ENCODE data around the gene NLN. TPM values are rescaled to one million over a fixed set of nuclear protein-coding genes. Genes with fewer than 3 reads are reported as not detected.

The NLN gene
- total and polyA plus RNA-seq, 2 of the 4 experiments (the other 2 are of a cell fraction) = 19.1 to 37.1 TPM

DNA sequence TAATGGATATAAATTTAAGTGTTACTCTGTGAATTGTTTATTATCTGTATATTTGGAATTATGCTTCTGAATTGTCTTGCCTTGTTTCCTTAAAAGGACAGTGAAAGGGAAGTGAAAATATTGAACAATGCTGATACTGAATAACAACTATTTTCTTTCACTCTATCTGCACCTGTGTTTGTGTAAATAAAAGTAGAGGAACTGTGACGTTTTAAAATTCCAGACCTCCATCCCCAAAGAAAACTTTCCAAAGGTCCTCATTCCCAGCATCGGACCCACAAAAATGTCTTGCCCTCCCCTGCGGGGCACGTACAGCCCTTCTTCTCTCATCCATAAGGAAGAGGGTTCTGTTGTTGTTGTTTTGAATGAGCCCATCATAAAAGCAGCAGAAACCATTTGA, 100.0 kb downstream of the NLN start:
- no peak overlapping the region for H3K18ac ChIP-seq (ENCODE audit: low read depth, low read length)
- dilution Hi-C loops (cut with HindIII; ENCODE audit: low sequenced_read_pairs, unreplicated experiment) (no loop called here), in situ Hi-C loops (cut with MboI; ENCODE audit: low sequenced_read_pairs) (no loop called here), intact Hi-C loops (cut with micrococcal nuclease) (no loop called here)
- no peak overlapping the region for H3K4me2 ChIP-seq (ENCODE audit: low read depth, low read length)
- H4K5ac ChIP-seq (ENCODE audit: low read depth, low read length) = no peak overlapping the region
- no peak overlapping the region for H2AK5ac ChIP-seq (ENCODE audit: low read depth, low read length)
- no peak for ATAC-seq (ENCODE audit: low read depth)
- no CpG with 5 or more reads among the region's 4 CpGs for WGBS, 2 experiments (ENCODE audit: extremely low coverage in 2 of 2, insufficient read length in 1 of 2)
- no peak overlapping the region for H2AFZ ChIP-seq (replicated peaks; ENCODE audit: low read length, poor library complexity)
- 0 out of 2 replicates have a peak, but pooled peaks cover 3% of the 10 kb centered on the region for H3K4me1 ChIP-seq (ENCODE audit: control insufficient read depth, insufficient read depth, low read length)
- H3K23ac ChIP-seq (ENCODE audit: low read depth, low read length) = no peak overlapping the region
- POLR2A ChIA-PET (ENCODE audit: unreplicated experiment) = no interaction called here
- no peak overlapping the region for H3K27ac ChIP-seq (ENCODE audit: insufficient read depth, low read length)
- H2BK120ac ChIP-seq (ENCODE audit: low read depth, low read length) = no peak overlapping the region
- CTCF ChIA-PET = no interaction called here
- H2BK20ac ChIP-seq (ENCODE audit: low read depth, low read length) = no peak overlapping the region
- no peaks in the 10 kb centered on the region for H4K20me1 ChIP-seq (ENCODE audit: insufficient read depth, low read length)
- TF ChIP-seq FOS (IDR thresholded peaks at IDR 0.05; ENCODE audit: low read depth, low read length) (no peak), RAD21 (IDR thresholded peaks at IDR 0.05; ENCODE audit: low read length) (no peak), RCOR1 (IDR thresholded peaks at IDR 0.05; ENCODE audit: insufficient replicate concordance, low read length) (no peak), CHD1 (IDR thresholded peaks at IDR 0.05; ENCODE audit: low read depth, low read length) (no peak), CEBPB (IDR thresholded peaks at IDR 0.05; ENCODE audit: low read depth, low read length) (no peak), POLR2A (IDR thresholded peaks at IDR 0.05; ENCODE audit: low read depth, low read length) (no peak), MAZ (IDR thresholded peaks at IDR 0.05; ENCODE audit: borderline replicate concordance, low read depth, low read length) (no peak), RFX5 (IDR thresholded peaks at IDR 0.05; ENCODE audit: low read depth, low read length) (no peak), MXI1 (IDR thresholded peaks at IDR 0.05; ENCODE audit: borderline replicate concordance, low read depth, low read length) (no peak)
- TF ChIP-seq, protein P1, sequence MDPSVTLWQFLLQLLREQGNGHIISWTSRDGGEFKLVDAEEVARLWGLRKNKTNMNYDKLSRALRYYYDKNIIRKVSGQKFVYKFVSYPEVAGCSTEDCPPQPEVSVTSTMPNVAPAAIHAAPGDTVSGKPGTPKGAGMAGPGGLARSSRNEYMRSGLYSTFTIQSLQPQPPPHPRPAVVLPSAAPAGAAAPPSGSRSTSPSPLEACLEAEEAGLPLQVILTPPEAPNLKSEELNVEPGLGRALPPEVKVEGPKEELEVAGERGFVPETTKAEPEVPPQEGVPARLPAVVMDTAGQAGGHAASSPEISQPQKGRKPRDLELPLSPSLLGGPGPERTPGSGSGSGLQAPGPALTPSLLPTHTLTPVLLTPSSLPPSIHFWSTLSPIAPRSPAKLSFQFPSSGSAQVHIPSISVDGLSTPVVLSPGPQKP (IDR thresholded peaks at IDR 0.05; ENCODE audit: borderline replicate concordance, low read depth, low read length) = no peak
- TF ChIP-seq, protein P2, sequence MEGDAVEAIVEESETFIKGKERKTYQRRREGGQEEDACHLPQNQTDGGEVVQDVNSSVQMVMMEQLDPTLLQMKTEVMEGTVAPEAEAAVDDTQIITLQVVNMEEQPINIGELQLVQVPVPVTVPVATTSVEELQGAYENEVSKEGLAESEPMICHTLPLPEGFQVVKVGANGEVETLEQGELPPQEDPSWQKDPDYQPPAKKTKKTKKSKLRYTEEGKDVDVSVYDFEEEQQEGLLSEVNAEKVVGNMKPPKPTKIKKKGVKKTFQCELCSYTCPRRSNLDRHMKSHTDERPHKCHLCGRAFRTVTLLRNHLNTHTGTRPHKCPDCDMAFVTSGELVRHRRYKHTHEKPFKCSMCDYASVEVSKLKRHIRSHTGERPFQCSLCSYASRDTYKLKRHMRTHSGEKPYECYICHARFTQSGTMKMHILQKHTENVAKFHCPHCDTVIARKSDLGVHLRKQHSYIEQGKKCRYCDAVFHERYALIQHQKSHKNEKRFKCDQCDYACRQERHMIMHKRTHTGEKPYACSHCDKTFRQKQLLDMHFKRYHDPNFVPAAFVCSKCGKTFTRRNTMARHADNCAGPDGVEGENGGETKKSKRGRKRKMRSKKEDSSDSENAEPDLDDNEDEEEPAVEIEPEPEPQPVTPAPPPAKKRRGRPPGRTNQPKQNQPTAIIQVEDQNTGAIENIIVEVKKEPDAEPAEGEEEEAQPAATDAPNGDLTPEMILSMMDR (conservative IDR thresholded peaks at IDR 0.05; ENCODE audit: low read depth, low read length) = no peak
- H3K4ac ChIP-seq (ENCODE audit: low read depth, low read length) = no peak overlapping the region
- H3K9me1 ChIP-seq (ENCODE audit: insufficient read depth, low read length) = peaks cover 3% of the 10 kb centered on the region
- H2AK9ac ChIP-seq (replicated peaks; ENCODE audit: low read depth, low read length, poor library complexity) = no peak overlapping the region
- H3K27me3 ChIP-seq (ENCODE audit: control insufficient read depth, insufficient read depth, low read length) = no peaks in the 10 kb centered on the region
- no TSS peak for BruUV-seq (replicated peaks)
- no peak overlapping the region for H3K56ac ChIP-seq (ENCODE audit: extremely low read depth, insufficient read depth, low read length)
- H3K14ac ChIP-seq (replicated peaks; ENCODE audit: low read depth, low read length) = no peak overlapping the region
- H2BK5ac ChIP-seq (ENCODE audit: low read depth, low read length, poor library complexity, severe bottlenecking) = no peak overlapping the region
- H4K8ac ChIP-seq (ENCODE audit: low read depth in 2 of 2, low read length in 2 of 2) = no peak overlapping the region
- no peak overlapping the region for H3K4me3 ChIP-seq (ENCODE audit: insufficient read depth, low read depth, low read length)
- H3K9ac ChIP-seq (ENCODE audit: low read depth, low read length) = no peak overlapping the region
- no peak overlapping the region for H2BK15ac ChIP-seq (ENCODE audit: low read depth, low read length)
- H3K36me3 ChIP-seq (ENCODE audit: control insufficient read depth, insufficient read depth, low read length) = peaks cover 4% of the 10 kb centered on the region; the same call in 1 of the 2 replicates
- no peaks in the 10 kb centered on the region for H3K9me3 ChIP-seq (ENCODE audit: control insufficient read depth, insufficient read depth, low read length)
- peaks cover 0 to 3% of the 10 kb centered on the region in 2 experiments; a peak in 1 of 4 replicates for H3K79me1 ChIP-seq (ENCODE audit: low read depth in 1 of 2, low read length in 2 of 2)
- DNase-seq = no peak
- H4K91ac ChIP-seq (ENCODE audit: insufficient read depth, low read depth, low read length) = no peak overlapping the region
